ENCODE data around the gene HABP2. TPM values are rescaled to one million over a fixed set of nuclear protein-coding genes. Genes with fewer than 3 reads are reported as not detected.

Gene HABP2
- total and polyA plus RNA-seq, 11 donors, result 0.23 to 0.30 TPM; not detected in 9

GRCh38 chr10:113547426-113547825, 5.4 kb upstream of the HABP2 start:
- Histone ChIP-seq H3K27ac (no peak overlapping the region), H3K9me3 (no peaks in the 10 kb centered on the region), H3K4me3 (no peak overlapping the region), H3K36me3 (no peaks in the 10 kb centered on the region), H3K4me1 (no peaks in the 10 kb centered on the region), H3K27me3 (no peaks in the 10 kb centered on the region)
- WGBS, 4 donors, result 90 to 100% (median 98%) methylated on average over 2 of the region's 2 CpGs
- intact Hi-C loops (cut with DNase I), result no loop called here
- DNase-seq (no peak), ATAC-seq (no peak)
- TF ChIP-seq CTCF (IDR thresholded peaks at IDR 0.05), result no peak
- no peak for TF ChIP-seq POLR2A (IDR thresholded peaks at IDR 0.05)

GRCh38 chr10:113549856-113550255, 3.0 kb upstream of the HABP2 start:
- intact Hi-C loops (cut with DNase I), result no loop called here
- no peak overlapping the region for H3K27ac ChIP-seq
- H3K36me3 ChIP-seq, result no peaks in the 10 kb centered on the region
- H3K4me3 ChIP-seq, result no peak overlapping the region
- H3K27me3 ChIP-seq, result peaks cover 0 to 2% (median 0%) of the 10 kb centered on the region in 9 donors
- no peak for TF ChIP-seq CTCF (IDR thresholded peaks at IDR 0.05)
- no peak for TF ChIP-seq POLR2A (IDR thresholded peaks at IDR 0.05)
- no peaks in the 10 kb centered on the region for H3K9me3 ChIP-seq
- 78 to 83% (median 79%) methylated on average over 6 of the region's 6 CpGs for WGBS, 4 donors
- H3K4me1 ChIP-seq, result no peaks in the 10 kb centered on the region
- DNase-seq, result no peak
- ATAC-seq, result no peak

GRCh38 chr10:113550365-113550764, 2.5 kb upstream of the HABP2 start:
- TF ChIP-seq POLR2A (IDR thresholded peaks at IDR 0.05) (no peak), CTCF (IDR thresholded peaks at IDR 0.05) (no peak)
- WGBS, 4 donors, result 43 to 63% (median 50%) methylated on average over 6 of the region's 6 CpGs
- no peaks in the 10 kb centered on the region for H3K9me3 ChIP-seq
- H3K27ac ChIP-seq, result no peak overlapping the region
- no peaks in the 10 kb centered on the region for H3K36me3 ChIP-seq
- DNase-seq (no peak), ATAC-seq (no peak)
- H3K27me3 ChIP-seq, result peaks cover 0 to 5% (median 0%) of the 10 kb centered on the region in 9 donors
- no peaks in the 10 kb centered on the region for H3K4me1 ChIP-seq
- intact Hi-C loops (cut with DNase I), result no loop called here
- H3K4me3 ChIP-seq, result no peak overlapping the region

GRCh38 chr10:113552014-113552413, 839 bp upstream of the HABP2 start:
- no peak for ATAC-seq
- no peak for DNase-seq
- H3K27ac ChIP-seq, result no peak overlapping the region
- H3K4me3 ChIP-seq, result no peak overlapping the region
- no peaks in the 10 kb centered on the region for H3K9me3 ChIP-seq
- TF ChIP-seq POLR2A (IDR thresholded peaks at IDR 0.05), result no peak
- TF ChIP-seq CTCF (IDR thresholded peaks at IDR 0.05), result no peak
- peaks cover 0 to 2% (median 0%) of the 10 kb centered on the region in 12 donors for H3K4me1 ChIP-seq
- peaks cover 0 to 6% (median 0%) of the 10 kb centered on the region in 9 donors for H3K27me3 ChIP-seq
- WGBS, 4 donors, result 87 to 96% (median 93%) methylated on average over 3 of the region's 3 CpGs
- intact Hi-C loops (cut with DNase I), result no loop called here
- H3K36me3 ChIP-seq, result no peaks in the 10 kb centered on the region

Data from heart left ventricle (tissue), 16 donors.